ENCODE measurements around the gene PCDH12. TPM values are rescaled to one million over a fixed set of nuclear protein-coding genes. Genes with fewer than 3 reads are reported as not detected.

The PCDH12 gene
- total RNA-seq, 2 donors from 2014 or later: 1.6 to 2.9 TPM

DNA sequence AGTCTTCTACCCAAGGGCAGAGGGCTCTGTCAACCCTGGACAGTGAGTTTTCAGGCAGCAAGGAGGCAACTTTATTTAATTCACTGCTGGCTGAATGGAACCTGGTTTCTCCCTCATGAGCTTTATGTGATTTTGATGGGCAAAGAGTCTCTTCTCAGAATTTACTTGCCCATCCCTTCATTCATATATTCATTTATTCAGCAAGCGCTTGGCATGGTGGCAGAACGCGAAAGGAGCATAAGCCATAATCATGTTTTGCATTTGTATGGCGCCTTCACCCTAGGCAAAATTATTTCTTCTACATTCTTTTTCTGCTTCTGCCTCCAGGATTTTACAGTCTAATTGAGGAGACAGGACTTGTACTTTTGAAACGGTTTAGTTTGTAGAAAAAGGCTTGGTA lies 26.3 kb downstream of the PCDH12 start:
- Histone ChIP-seq H3K27ac (no peak overlapping the region), H3K9me3 (no peaks in the 10 kb centered on the region), H3K4me1 (peaks cover 4% of the 10 kb centered on the region), H3K36me3 (replicated peaks in 1 of 2; ENCODE audit: insufficient read depth in 1 of 2, low read depth in 2 of 2) (peaks cover 27 to 64% of the 10 kb centered on the region in 2 donors), H3K4me3 (no peak overlapping the region), H3K27me3 (no peaks in the 10 kb centered on the region)
- ATAC-seq: no peak
- DNase-seq: no peak
- 89 to 93% methylated on average over 5 of the region's 5 CpGs for WGBS, 2 donors
- no peak for TF ChIP-seq POLR2A (IDR thresholded peaks at IDR 0.05)
- TF ChIP-seq, protein P1, sequence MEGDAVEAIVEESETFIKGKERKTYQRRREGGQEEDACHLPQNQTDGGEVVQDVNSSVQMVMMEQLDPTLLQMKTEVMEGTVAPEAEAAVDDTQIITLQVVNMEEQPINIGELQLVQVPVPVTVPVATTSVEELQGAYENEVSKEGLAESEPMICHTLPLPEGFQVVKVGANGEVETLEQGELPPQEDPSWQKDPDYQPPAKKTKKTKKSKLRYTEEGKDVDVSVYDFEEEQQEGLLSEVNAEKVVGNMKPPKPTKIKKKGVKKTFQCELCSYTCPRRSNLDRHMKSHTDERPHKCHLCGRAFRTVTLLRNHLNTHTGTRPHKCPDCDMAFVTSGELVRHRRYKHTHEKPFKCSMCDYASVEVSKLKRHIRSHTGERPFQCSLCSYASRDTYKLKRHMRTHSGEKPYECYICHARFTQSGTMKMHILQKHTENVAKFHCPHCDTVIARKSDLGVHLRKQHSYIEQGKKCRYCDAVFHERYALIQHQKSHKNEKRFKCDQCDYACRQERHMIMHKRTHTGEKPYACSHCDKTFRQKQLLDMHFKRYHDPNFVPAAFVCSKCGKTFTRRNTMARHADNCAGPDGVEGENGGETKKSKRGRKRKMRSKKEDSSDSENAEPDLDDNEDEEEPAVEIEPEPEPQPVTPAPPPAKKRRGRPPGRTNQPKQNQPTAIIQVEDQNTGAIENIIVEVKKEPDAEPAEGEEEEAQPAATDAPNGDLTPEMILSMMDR (IDR thresholded peaks at IDR 0.05): no peak
- intact Hi-C loops (cut with DNase I): no loop called here

DNA sequence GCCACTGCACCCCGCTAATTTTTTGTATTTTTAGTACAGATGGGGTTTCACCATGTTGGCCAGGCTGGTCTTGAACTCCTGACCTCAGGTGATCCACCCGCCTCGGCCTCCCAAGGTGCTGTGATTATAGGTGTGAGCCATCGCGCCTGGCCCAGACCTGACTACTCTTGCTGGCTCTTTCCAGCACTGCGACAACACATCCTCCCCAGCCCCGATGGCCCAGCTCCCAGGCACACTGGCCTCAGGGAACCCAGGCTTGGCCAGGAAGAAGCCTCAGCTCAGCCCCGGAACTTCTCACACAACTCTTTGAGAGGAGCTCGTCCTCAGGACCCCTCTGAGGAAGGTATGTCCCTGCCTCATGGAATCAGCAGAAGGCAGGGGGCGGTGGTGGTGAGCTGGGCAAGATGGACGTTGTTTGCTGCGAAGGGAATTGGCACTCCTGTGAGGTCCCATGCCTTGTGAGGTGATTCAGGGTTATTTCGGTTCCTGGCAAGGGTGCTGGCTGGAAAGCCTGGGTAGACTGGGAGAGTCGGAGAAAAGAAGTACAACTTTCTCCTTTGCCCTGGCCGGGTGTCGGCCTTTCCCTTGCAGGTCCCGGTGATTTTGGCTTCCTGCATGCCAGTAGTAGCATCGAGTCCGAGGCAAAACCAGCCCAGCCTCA lies 28.5 kb downstream of the PCDH12 start:
- no peaks in the 10 kb centered on the region for H3K27me3 ChIP-seq
- H3K27ac ChIP-seq: no peak overlapping the region
- TF ChIP-seq POLR2A (IDR thresholded peaks at IDR 0.05): no peak
- TF ChIP-seq, protein P1 (IDR thresholded peaks at IDR 0.05): no peak
- ATAC-seq (no peak), DNase-seq (no peak)
- no peak overlapping the region for H3K4me3 ChIP-seq
- H3K36me3 ChIP-seq (replicated peaks in 1 of 2; ENCODE audit: insufficient read depth in 1 of 2, low read depth in 2 of 2): peaks cover 22 to 62% of the 10 kb centered on the region in 2 donors
- no peaks in the 10 kb centered on the region for H3K9me3 ChIP-seq
- peaks cover 8% of the 10 kb centered on the region for H3K4me1 ChIP-seq
- 92 to 94% methylated on average over 19 of the region's 19 CpGs for WGBS, 2 donors
- intact Hi-C loops (cut with DNase I): no loop called here

DNA sequence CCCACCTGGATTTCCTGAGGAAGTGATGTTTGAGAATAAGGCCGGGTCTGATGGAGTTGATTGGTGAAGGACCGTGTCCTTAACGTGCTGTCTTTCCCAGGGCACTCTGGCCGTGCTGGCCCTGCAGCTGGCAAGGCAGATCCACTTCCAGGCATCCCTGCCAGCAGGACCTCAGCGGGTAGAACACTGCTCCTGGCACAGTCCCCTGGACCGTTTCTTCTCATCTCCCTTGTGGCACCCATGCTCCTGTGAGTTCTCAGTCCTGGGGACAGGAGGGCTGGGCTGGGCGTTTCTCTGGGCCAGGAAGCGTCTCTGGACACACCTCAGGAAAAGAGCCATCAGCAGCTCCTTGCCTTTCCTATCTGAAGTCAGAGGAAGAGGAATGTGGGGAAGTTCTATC lies 30.0 kb downstream of the PCDH12 start:
- Histone ChIP-seq H3K27me3 (no peaks in the 10 kb centered on the region), H3K27ac (no peak overlapping the region)

DNA sequence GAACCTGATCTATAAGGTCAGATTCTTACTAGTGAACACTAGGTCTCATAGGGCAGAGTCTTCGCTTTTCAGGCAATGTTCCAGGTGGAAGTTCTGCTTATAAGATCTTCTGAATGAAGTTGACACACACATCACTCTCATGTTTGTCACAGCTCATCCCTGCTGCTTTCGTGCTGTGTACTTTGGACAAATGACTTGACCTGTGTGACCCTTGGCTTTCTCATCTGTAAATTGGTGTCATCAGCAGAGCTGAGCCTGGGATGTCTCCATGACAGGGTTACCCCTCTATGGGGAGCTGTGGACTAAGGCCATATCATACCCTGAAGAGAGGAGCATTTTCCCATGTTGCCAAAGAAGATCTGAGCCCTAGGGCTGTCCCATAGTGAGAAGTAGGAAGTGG lies 31.6 kb downstream of the PCDH12 start:
- Histone ChIP-seq H3K27me3 (no peaks in the 10 kb centered on the region), H3K27ac (no peak overlapping the region), H3K4me3 (no peak overlapping the region), H3K4me1 (peaks cover 18% of the 10 kb centered on the region), H3K9me3 (no peaks in the 10 kb centered on the region), H3K36me3 (replicated peaks in 1 of 2; ENCODE audit: insufficient read depth in 1 of 2, low read depth in 2 of 2) (peaks cover 22 to 49% of the 10 kb centered on the region in 2 donors)
- ATAC-seq: no peak
- no peak for DNase-seq
- WGBS, 2 donors: 78 to 79% methylated on average over 2 of the region's 2 CpGs
- TF ChIP-seq, protein P1 (IDR thresholded peaks at IDR 0.05): no peak
- TF ChIP-seq POLR2A (IDR thresholded peaks at IDR 0.05): no peak
- intact Hi-C loops (cut with DNase I): no loop called here

More for the DNA sequence above, 30.0 kb downstream of the PCDH12 start:
- ATAC-seq (no peak), DNase-seq (no peak)
- H3K36me3 ChIP-seq (replicated peaks in 1 of 2; ENCODE audit: insufficient read depth in 1 of 2, low read depth in 2 of 2): peaks cover 22 to 59% of the 10 kb centered on the region in 2 donors
- H3K4me1 ChIP-seq: peaks cover 14% of the 10 kb centered on the region
- WGBS, 2 donors: 85 to 88% methylated on average over 5 to 8 of the region's 8 CpGs
- H3K9me3 ChIP-seq: no peaks in the 10 kb centered on the region
- TF ChIP-seq POLR2A (IDR thresholded peaks at IDR 0.05): no peak
- TF ChIP-seq, protein P1 (IDR thresholded peaks at IDR 0.05): no peak
- H3K4me3 ChIP-seq: no peak overlapping the region
- intact Hi-C loops (cut with DNase I): no loop called here

All from body of pancreas (tissue), 4 donors.